Myocyte (in vitro differentiated cells): ENCODE data around the gene GPR15LG. TPM values are rescaled to one million over a fixed set of nuclear protein-coding genes. Genes with fewer than 3 reads are reported as not detected.

Source experiments
- DNase-seq: peaks from one replicate; pipeline ENCODE4 v3.0.0-alpha.2; 2012; ENCODE audit warnings: low read depth
- total RNA-seq: library from RNA; depleted of rRNA; stranded (reverse); fragments of >200 nt; gene quantifications from 2 replicates; pipeline ENCODE4 v1.2.3, GENCODE V29; 2014

GPR15LG gene
- total RNA-seq, 1 donor from 2014 or later, result not detected

DNA sequence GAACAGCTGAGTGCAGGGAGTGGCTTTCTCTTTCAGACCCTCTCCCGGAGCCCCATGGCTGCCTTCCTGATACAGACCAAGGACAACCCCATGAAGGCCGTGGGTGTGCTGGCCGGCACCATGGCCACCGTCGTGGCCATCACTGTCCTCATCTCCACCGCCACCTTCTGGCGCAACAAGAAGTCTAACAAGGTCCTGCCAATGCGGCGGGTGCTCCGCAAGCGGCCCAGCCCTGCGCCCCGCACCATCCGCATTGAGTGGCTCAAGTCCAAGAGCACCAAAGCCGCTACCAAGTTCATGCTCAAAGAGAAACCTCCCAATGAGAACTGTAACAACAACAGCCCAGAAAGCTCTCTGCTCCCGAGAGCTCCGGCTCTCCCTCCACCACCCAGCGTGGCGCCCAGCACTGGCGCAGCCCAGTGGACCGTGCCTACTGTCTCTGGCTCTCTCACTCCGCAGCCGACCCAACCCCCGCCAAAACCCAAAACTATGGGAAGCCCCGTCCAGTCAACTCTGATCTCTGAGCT is 40.5 kb downstream of the GPR15LG start:
- DNase-seq, result peak; percentile 6

DNA sequence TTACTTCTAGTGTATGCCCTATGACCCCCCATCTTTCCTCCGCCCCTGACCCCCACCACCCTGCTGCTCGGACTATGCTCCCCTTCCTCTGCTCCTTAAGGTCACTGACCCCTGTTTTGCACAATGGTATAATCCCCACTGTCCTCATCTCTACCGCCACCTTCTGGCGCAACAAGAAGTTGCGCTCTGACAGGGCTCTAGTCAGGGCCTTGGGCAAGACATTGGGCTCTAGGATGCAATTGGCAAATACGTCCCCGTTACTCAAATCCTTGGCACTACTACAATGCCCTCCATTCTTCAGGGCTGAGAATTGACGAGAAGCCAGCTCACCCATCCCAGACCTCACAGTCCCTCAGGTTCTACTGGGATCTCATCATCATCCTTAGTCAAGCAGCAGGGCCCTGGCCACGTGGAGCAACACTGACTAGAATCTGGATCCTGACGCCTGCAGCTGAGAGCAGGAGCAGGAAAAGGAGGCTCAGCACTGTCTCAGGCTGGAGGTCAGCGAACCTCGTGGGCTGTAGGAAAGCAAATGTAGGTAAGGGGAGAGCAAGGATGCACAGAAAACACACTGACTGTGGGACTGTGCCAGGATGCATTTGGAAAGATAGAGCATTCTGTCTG is 41.1 kb downstream of the GPR15LG start:
- peak; percentile 28 for DNase-seq

GRCh38 chr10:84216834-84217233 is 43.2 kb downstream of the GPR15LG start:
- DNase-seq, result no peak

- peak; percentile 81 for DNase-seq
Observed at GRCh38 chr10:84217746-84218145, 44.1 kb downstream of the GPR15LG start.

DNA sequence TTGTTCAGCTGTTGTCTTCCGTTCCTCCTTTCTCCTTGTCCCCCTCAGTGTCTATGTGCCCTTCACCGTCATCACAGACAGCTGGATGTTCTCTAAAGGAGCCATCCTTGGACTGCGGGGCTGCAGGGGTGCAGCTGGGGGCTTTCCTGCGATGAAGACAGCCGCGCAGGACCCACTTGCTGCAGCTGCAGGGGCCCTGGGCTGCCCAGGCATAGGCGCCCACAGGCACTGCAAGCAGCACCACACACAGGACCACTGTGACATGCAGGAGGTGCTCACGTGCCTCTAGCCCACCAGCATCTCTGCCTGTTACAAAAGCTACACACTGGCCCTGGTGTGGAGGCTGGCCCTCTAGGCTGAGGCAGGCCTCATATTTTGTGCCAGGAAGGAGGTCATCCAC is 48.3 kb downstream of the GPR15LG start:
- DNase-seq, result no peak

- DNase-seq, result peak; percentile 24
Observed at GRCh38 chr10:84224411-84225028, 50.9 kb downstream of the GPR15LG start.

DNA sequence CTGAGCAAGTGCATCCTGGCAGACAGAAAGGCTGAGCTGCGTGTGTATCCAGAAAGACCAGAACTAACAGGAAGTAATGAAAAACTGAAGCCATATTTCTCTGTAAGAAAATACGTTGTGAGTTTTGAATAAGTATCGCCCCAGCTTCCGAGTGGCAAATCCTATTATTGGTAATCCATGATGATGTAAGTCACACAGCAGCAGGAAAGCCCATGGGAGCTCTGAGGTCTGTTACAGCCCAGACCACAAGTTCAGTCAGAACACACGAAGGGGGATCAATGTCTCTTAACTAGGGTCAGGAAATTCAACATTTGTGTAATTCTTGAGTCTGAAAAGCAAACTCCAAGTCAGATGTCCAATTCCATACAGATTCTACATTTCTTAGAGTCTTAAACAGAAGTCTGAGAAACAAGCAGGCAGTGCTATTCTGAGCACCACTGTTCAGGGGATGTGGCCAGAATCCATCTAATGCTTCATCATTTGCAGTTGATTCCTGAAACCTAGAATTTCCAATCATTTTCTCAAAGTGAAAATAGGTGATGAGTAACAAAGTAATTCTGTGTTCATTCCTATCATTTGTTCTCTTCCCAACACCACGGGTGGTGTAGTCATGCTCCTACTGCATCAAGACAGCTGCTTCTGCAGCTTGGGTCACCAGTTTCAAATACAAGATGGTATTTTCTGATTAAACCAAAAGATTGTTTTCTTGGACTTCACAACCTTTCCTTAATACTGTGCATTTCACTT is 52.0 kb downstream of the GPR15LG start, which contains the start of gene LRIT2:
Gene LRIT2, minus strand, starts transcription at position 118 of the 747 bp plus-strand sequence. Its CDS starts 24 bp downstream, at position 94.
- DNase-seq, result no peak

- no peak for DNase-seq
Observed at GRCh38 chr10:84226616-84227015, 53.0 kb downstream of the GPR15LG start.

DNA sequence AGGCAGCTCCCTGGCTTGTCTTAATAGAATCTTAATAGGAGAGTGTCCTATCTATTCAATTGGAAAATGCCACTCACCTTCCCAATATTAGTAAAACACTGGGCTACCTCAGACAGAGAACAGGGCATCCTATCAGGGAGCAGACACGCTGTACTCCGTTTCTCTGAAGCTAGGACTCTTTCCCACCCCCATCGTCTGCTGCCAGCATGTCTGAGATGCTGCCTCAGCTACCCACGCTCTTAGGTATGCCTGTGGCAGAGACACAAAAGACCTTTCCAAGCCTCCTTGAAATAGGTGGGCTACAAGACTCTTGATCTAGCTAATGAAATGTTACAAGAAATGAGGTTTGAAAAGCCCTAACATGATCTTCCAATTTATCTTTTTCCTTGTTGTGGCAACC is 54.2 kb downstream of the GPR15LG start:
- no peak for DNase-seq

GRCh38 chr10:84230359-84230758 is 56.8 kb downstream of the GPR15LG start:
- no peak for DNase-seq

DNA sequence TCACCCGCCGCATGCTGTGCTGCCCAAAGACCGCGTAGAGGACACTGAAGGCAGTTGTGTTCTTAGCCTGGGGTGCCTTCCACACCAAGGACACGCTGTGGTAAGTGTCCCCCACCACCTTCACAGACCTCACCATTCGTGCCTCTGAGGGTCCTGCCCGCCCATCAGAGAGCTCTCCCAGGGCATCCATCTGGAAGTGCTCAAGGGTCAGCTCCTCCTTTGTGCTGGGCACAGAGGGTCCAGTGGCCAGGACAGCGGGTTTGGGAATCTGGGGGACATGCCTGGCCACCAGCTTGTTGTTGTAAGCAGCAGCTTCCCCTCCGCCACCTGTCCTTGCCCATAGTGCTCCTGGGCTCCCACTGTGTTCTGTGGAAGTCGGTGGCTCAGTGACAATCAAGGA is 58.8 kb downstream of the GPR15LG start:
- no peak for DNase-seq

GRCh38 chr10:84233940-84234339 is 60.3 kb downstream of the GPR15LG start:
- DNase-seq, result no peak

GRCh38 chr10:84234479-84234878 is 60.9 kb downstream of the GPR15LG start:
- DNase-seq, result no peak

Other genes with a start within 250 kb of the GPR15LG start
- 232 and 248 TPM in 2 replicates for gene GHITM, start 34.3 kb upstream of the GPR15LG start, total RNA-seq
- 0.05 and 0.86 TPM in 2 replicates for gene CDHR1, start 20.7 kb downstream of the GPR15LG start, total RNA-seq
- gene LRIT2, start 51.7 kb downstream of the GPR15LG start, total RNA-seq, result not detected in 2 replicates
- 0.11 TPM in 1 of 2 replicates, not detected in the other for gene LRIT1, start 67.7 kb downstream of the GPR15LG start, total RNA-seq
- gene RGR, start 71.3 kb downstream of the GPR15LG start, total RNA-seq, result 2.3 and 8.2 TPM in 2 replicates
- 49.2 and 52.9 TPM in 2 replicates for gene CCSER2, start 154.8 kb downstream of the GPR15LG start, total RNA-seq